RWPE1 (cell line): ENCODE results near the gene JMJD1C.
"Not testable (repeated sequence)": the region's sequence is repeated elsewhere in the genome, so short reads cannot be mapped to it uniquely, and the experiment has no call there.

Experiments
- CTCF ChIA-PET: fragments of 350-600 bp; sonication (Branson Sonifier 250); formaldehyde crosslinking; extraction: SDS; loops from one replicate; lab custom pipeline; 2021; lab: Yijun Ruan, JAX
- POLR2A ChIA-PET: fragments of 400-600 bp; formaldehyde crosslinking; extraction: SDS; loops from one replicate; lab custom pipeline; 2020; ENCODE audit warnings: antibody characterized with exemption; ENCODE audit not compliant: low non-redundant PET; lab: Yijun Ruan, JAX
- DNase-seq: peaks from one replicate; pipeline ENCODE4 v3.0.0; 2012; ENCODE audit warnings: low spot score
- H3K27ac ChIP-seq: fragments of 450-650 bp; 2 replicates; pipeline ENCODE4 v1.5.1; 2017
- CTCF ChIP-seq: fragments of 450-650 bp; conservative IDR thresholded peaks from 2 replicates; pipeline ENCODE4 v1.5.1; 2017; ENCODE audit warnings: low read depth, mild to moderate bottlenecking

JMJD1C gene

GRCh38 chr10:63297941-63298340 is 167.8 kb downstream of the JMJD1C start:
- no peak for DNase-seq
- CTCF ChIA-PET, result interaction anchor here (0.6 kb wide), 2 partner anchors 81 to 116 kb away, joined by 3 to 4 read pairs; no protein-coding TSS in a partner anchor
- no peak overlapping the region for H3K27ac ChIP-seq
- POLR2A ChIA-PET, result no interaction called here
- TF ChIP-seq CTCF, result no peak

GRCh38 chr10:63294781-63295180 is 171.0 kb downstream of the JMJD1C start:
- POLR2A ChIA-PET, result no interaction called here
- CTCF ChIA-PET, result no interaction called here
- no peak overlapping the region for H3K27ac ChIP-seq
- no peak for TF ChIP-seq CTCF
- DNase-seq, result no peak

GRCh38 chr10:63292847-63293246 is 172.9 kb downstream of the JMJD1C start:
- H3K27ac ChIP-seq, DNase-seq, POLR2A ChIA-PET, CTCF ChIA-PET: not testable (repeated sequence)

GRCh38 chr10:63288170-63288569 is 177.6 kb downstream of the JMJD1C start:
- ChIA-PET POLR2A (no interaction called here), CTCF (interaction anchor here (0.7 kb wide), 1 partner anchor 164 kb away, joined by 4 read pairs; no protein-coding TSS in a partner anchor)
- H3K27ac ChIP-seq, result no peak overlapping the region
- no peak for TF ChIP-seq CTCF
- DNase-seq, result no peak

GRCh38 chr10:63286754-63287264 is 179.0 kb downstream of the JMJD1C start:
- DNase-seq, result no peak
- no peak overlapping the region for H3K27ac ChIP-seq
- TF ChIP-seq CTCF, result no peak
- POLR2A ChIA-PET, result no interaction called here
- CTCF ChIA-PET, result interaction anchor here (0.6 kb wide), 1 partner anchor 71 kb away, joined by 3 read pairs; no protein-coding TSS in a partner anchor

- POLR2A ChIA-PET, result no interaction called here
- CTCF ChIA-PET, result interaction anchor here (0.6 to 0.7 kb wide), 2 partner anchors 70 to 287 kb away, joined by 3 to 4 read pairs; no protein-coding TSS in a partner anchor
- no peak for TF ChIP-seq CTCF
Observed at GRCh38 chr10:63286340-63286739, 179.4 kb downstream of the JMJD1C start.

GRCh38 chr10:63283901-63284300 is 181.9 kb downstream of the JMJD1C start:
- POLR2A ChIA-PET, H3K27ac ChIP-seq, DNase-seq: not testable (repeated sequence)
- CTCF ChIA-PET, result interaction anchor here (1.5 kb wide), 1 partner anchor 14 kb away, joined by 4 read pairs; no protein-coding TSS in a partner anchor

More at GRCh38 chr10:63286340-63286739, 179.4 kb downstream of the JMJD1C start:
- DNase-seq, result no peak
- H3K27ac ChIP-seq, result no peak overlapping the region
